Stimulated activated CD8-positive, alpha-beta memory T cell treated with anti-CD3 and anti-CD28 coated beads, Interleukin-15, amount 100 ng/mL, for 4 hours (primary cell): Measurements from ENCODE around the gene PRR36.
"Not testable (repeated sequence)": the region's sequence is repeated elsewhere in the genome, so short reads cannot be mapped to it uniquely, and the experiment has no call there.

Source experiments
- DNase-seq, 2 donors: peaks; one replicate each; pipeline ENCODE4 v3.0.0-alpha.2; 2020; ENCODE audit warnings: low read depth in 2 of 2

Gene PRR36

GRCh38 chr19:7899751-7900378, 25.7 kb upstream of the PRR36 start:
- DNase-seq, result no peak

DNA sequence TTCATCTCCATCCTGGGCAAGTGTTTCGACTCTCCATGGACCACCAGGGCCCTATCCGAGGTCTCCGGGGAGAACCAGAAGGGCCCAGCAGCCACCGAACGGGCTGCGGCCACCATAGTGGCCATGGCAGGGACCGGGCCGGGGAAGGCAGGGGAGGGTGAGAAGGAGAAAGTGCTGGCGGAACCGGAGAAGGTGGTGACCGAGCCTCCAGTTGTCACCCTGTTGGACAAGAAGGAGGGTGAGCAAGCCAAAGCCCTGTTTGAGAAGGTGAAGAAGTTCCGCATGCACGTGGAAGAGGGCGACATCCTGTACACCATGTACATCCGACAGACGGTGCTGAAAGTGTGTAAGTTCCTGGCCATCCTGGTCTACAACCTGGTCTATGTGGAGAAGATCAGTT, 24.8 kb upstream of the PRR36 start:
- DNase-seq, result no peak

DNA sequence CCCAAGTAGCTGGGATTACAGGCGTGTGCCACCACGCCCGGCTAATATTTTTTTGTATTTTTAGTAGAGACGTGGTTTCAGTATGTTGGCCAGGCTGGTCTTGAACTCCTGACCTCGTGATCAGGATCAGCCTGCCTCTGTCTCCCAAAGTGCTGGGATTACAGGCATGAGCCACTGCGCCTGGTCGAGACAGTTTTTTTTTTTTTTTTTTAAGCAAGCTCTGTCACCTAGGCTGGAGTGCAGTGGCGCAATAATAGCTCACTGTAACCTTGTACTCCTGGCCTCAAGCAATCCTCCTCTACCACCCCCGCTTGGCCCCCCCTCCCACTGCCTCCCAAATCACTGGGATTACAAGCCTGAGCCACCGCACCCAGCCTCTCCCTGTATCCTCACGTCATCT, 23.1 kb upstream of the PRR36 start:
- no peak for DNase-seq

DNA sequence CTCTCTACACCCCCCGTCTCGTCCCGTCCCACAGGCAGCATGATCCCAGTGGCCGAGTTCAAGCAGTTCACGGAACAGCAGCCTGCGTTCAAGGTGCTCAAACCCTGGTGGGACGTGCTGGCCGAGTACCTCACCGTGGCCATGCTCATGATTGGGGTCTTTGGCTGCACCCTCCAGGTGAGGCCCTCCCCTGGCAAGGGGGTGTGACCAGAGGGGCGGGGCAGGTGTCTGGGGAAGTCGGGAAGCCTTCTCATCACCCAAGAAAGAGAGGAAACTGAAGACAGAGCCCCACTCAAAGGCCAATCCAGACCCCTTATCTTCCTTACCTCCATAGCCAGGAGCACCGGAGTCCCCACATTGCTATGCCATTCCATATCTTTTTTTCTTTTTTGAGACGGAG, 21.4 kb upstream of the PRR36 start:
- DNase-seq, result no peak

- DNase-seq, result no peak
Observed at GRCh38 chr19:7894612-7895309, 20.6 kb upstream of the PRR36 start.

DNA sequence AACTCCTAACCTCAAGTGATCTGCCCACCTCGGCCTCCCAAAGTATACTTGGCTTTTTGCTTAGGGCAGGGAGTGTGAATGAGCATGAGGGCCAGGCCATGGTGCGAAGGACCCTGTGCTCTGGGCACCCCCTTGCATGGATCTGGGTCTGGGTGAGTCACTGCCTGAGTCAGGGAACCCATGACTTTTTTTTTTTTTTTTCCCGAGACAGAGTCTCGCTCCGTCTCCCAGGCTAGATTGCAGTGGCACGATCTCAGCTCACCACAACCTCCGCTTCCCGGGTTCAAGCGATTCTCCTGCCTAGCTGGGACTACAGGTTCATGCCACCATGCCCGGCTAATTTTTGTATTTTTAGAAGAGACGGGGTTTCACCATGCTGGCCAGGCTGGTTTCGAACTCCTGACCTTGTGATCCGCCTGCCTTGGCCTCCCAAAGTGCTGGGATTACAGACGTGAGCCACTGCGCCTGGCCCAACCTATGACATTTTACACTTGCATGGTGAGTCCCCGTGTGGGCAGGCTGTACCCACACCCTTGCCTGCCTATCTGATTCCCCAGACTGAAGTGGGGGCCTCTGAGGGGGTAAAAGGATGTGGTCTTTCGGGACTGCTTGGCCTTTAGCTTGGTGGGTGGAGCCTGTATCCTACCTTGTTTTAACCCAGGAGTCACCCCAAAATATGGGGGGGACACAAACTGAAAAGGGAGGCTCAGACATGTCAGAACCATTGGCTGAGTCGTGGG, 19.3 kb upstream of the PRR36 start:
- not testable (repeated sequence) for DNase-seq

DNA sequence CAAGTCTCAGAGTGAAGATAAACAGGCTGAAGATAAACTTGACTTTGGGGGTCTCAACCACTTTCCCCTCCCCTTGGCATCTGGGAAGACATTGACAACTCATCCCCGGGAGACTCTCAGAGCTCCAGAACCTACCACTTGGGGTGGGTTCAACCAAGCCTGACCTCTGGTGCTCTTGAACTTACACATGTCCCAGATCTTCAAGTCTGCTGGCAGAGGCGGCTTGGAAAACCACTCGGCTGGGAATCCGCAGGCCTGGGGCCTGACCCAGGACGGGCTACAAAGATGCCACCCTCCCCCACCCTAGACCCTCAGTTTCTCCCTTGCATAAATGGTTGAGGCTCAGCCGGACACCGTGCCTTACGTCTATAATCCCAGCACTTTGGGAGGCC, 14.6 kb upstream of the PRR36 start:
- DNase-seq, result no peak

DNA sequence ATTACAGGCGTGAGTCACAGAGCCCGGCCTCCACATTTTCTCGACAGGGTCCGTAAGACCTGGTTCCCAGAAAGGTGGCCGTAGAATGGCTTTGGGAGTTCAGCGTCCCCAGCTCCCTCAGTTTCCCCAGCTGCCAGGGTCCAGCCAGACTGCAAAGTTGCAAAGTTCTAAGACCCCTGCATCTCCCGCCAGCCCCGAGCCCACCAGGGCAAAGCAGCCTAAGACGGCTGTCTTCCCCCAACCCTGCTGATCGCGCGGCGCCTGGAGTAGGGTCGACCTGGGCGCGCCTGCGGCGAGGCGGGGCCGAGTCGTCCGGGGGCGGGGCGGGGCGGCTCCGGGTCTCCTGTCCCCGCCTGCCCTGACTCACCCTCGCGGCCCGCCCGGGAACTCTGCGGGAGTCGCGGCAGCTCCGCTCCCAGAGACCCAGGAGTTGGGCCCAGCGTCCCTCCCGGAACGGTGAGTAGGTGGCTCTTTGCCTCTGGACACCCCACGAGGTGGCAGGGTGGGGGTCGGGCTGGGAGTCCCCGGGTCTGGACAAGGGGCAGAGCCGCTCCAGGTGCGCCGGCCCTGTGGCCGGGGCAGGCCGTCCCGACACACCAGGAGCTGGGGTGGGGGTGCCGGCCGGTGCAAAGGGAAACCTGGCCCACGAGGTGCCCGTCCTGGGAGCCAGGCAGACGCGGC, 14.1 kb upstream of the PRR36 start, which contains the start of gene LRRC8E:
LRRC8E (plus strand) TSS at position 366 of the 681 bp plus-strand sequence. CDS start 7,094 bp downstream, outside the sequence.
- no peak for DNase-seq

DNA sequence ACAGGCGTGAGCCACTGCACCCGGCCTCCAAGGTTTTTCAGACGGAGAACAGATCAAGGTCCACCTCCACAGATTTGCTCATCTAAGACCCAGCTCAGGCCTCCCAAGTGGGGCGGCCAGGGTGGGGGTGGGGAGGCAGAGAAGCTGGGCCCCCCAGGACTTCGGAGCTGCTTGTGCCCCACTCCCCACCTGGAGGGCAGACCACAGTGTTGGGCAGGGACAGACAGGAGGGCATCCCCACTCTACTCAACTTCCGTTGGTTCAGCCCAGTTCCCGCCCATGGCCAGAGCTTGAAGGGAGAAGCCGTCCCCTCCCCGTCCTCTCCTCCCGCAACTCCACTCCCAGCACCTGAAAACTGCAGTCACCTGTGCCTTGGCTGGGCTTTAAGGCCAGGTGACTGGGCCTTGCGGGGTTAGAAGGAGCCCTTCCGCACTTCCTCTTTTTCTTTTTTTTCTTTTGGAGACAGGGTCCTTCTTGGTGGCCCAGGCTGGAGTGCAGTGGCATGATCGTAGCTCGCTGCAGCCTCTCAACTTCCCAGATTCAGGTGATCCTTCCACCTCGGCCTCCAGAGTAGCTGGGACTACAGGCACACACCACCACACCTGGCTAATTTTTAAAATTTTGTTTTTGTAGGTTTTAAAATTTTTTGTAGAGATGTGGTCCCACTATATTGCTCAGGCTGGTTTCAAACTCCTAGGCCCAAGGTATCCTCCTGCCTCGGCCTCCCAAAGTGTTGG, 13.4 kb upstream of the PRR36 start:
- no peak for DNase-seq

DNA sequence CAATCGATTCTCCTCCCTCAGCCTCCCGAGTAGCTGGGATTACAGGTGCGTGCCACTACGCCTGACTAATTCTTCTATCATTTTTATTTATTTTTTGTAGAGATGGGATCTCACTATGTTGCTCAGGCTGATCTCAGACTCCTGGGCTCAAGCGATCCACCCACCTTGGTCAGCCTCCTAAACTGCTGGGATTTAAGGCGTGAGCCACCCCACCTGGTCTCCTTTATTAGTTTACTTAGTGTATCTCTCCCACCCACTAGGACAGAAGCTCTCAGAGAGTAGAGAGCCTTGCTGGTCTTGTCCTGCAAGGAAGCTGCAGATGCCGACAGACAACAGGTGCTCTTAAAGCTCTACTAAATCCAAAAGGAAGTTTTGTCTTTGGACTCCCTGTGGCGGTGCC, 11.6 kb upstream of the PRR36 start:
- no peak for DNase-seq

DNA sequence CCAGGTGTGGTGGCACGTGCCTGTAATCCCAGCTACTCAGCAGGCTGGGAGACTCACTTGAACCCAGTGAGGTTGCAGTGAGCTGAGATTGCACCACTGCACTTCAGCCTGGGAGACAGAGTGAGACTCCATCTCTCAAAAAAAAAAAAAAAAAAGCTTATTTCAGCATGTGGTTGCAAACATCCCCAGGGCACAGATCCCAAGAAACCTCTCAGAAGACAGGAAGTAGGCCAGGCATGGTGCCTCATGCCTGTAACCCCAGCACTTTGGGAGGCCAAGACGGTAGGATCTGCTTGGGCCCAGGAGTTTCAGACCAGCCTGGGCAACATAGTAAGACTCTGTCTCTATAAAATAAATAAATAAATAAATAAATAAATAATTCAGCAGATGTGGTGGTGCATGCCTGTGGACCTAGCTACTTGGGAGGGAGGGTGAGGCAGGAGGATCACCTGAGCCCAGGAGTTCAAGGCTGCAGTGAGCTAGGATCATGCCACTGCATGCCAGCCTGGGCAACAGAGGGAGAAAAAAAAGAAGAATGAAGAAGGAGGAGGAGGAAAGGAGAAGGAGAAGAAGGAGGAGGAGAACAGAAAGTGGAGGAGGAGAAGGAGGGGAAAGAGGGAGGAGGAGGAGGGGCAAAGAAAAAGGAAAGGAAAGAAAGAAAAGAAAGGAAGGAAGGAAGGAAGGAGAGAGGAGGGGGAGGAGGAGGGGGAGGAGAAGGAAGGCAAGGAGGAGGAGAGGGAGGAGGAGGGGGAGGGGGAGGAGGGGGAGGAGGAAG, 9.8 kb upstream of the PRR36 start:
- no peak for DNase-seq

- DNase-seq, result no peak
Observed at GRCh38 chr19:7883105-7883504, 8.9 kb upstream of the PRR36 start.

GRCh38 chr19:7881910-7882309, 7.7 kb upstream of the PRR36 start:
- no peak for DNase-seq

DNA sequence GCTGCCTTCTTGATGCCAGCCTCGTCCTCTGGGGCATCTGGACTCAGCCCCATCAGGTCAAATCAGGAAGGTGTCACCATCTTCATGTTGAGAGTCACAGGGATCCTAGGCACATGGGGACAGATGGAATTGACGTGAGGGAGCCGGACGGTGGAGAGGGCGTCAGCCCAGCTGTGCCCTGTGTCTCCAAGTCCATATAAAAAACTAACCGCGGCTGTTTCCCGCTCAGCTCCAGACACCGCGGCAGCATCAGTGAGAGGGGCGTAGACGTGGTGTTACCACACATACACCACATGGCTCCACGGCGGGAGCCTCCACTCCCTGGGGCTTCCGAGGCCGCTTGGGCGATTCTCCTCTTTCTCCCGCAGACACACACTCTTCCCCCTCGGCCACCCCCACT, 5.6 kb upstream of the PRR36 start:
- no peak for DNase-seq

GRCh38 chr19:7879111-7879807, 5.1 kb upstream of the PRR36 start:
- no peak for DNase-seq

GRCh38 chr19:7877249-7877836, 3.2 kb upstream of the PRR36 start:
- DNase-seq, result no peak

DNA sequence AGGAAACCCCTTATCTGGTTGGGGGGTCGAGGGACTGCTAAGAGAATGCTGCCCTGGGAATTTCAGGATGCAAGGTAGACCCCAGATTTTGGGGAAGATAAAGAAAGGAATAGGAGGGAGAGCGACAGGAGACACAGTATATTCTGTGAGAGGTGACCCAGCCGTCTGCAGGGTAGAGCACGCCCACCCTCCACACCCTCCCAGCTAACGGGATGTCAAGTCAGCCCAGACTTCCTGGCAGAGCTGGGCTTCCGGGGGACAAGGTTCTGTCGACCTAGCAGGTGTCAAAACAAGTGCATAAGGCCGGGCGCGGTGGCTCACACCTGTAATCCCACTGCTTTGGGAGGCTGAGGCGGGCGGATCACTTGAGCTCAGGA, 695 bp upstream of the PRR36 start:
- DNase-seq, result no peak

DNA sequence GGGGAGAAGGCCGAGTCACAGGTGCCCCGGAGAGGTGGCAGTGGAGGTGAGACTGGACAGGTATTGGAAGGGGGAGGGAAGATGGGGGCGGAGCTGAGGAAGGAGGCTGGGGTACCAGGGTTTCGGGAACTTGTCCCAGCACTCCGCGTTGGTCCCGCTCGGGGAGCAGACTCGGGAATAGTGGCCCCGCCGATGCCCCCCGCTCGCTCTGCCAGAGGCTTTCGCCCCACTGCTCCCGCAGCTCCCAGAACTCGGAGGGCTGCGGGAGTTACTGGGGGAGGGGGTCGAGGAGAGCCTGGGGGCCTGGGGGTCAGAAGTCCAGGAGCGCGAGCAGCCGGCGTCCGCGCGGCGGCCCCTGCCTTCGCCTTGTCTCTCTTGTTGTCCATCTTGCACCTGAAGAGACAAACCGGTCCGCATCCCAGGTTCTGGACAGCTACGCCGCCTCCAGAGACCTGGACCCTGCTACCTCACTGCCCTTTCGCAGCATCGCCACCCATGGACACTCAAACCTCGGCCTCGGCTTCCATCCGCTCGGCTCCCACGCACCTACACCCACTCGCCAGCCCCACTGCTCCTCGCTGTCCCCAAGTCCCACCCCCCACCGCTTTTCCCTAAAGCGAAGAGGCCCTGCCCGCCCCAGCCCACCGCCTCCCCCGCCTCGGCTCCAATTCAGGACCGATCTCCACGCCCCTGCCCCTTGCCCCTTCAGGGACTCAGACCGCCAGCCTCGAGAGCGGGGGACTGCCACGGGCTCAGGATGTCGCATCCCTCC, 700 bp downstream of the PRR36 start:
- no peak for DNase-seq
